K562 (cell line): ENCODE results near the gene CHURC1. TPM values are rescaled to one million over a fixed set of nuclear protein-coding genes. Genes with fewer than 3 reads are reported as not detected.

Source experiments
- ATAC-seq: fragments of 200-7000 bp; cut with Tn5 transposase; 3 replicates; pipeline ENCODE4 v1.9.1; 2020; ENCODE audit warnings: moderate library complexity
- BruUV-seq: library from RNA; stranded (reverse); fragments of 400-500 nt; replicated peaks from 2 replicates; lab custom pipeline; 2021; lab: Mats Ljungman, UMichigan
- CTCF ChIA-PET: fragments of 300-600 bp; formaldehyde crosslinking; extraction: SDS; loops from one replicate; lab custom pipeline; 2021; ENCODE audit warnings: low intra/inter-chr PET ratio; lab: Yijun Ruan, JAX
- POLR2A ChIA-PET: fragments of 300-600, 350-650 bp; sonication (Branson Sonifier 250); formaldehyde crosslinking; extraction: SDS; loops from one replicate; lab custom pipeline; 2021; ENCODE audit warnings: antibody characterized with exemption, inconsistent platforms; lab: Yijun Ruan, JAX
- DNase-seq, 4 experiments: peaks; one replicate each; pipeline versions ENCODE4 v3.0.0 to v3.0.0-alpha.2; 2011 to 2018; ENCODE audit warnings: low spot score in 3 of 4, mixed read lengths in 3 of 4; ENCODE audit errors: extremely low read depth in 1 of 4
- FAIRE-seq: peaks from 2 replicates; lab custom pipeline; 2011; peaks lifted over from hg19 to GRCh38; lab: Jason Lieb, UNC
- H2AFZ ChIP-seq: 2 replicates; pipeline ENCODE4 v1.6.0; 2011; ENCODE audit warnings: low read depth, low read length, control low read depth, inconsistent platforms
- H3K27ac ChIP-seq: fragments of 200-600 bp; 3 replicates; pipeline ENCODE4 v1.8.0; 2011; ENCODE audit warnings: low read depth, mild to moderate bottlenecking, control low read depth, inconsistent platforms, low read length, moderate library complexity, mixed read lengths; ENCODE audit errors: extremely low read depth
- H3K27me3 ChIP-seq, 2 experiments: fragments of 300-600 bp in 1 of 2; 2 replicates in 1 of 2; 3 replicates in 1 of 2; pipeline versions ENCODE4 v1.6.0 to v1.8.0; 2011; ENCODE audit warnings: inconsistent platforms in 2 of 2, low read length in 2 of 2, mild to moderate bottlenecking in 1 of 2, mixed read lengths in 1 of 2, moderate library complexity in 1 of 2; ENCODE audit not compliant: control insufficient read depth in 2 of 2, insufficient read depth in 2 of 2
- H3K36me3 ChIP-seq: fragments of 300-600 bp; 3 replicates; pipeline ENCODE4 v1.8.0; 2011; ENCODE audit warnings: mild to moderate bottlenecking, low read length, inconsistent platforms; ENCODE audit not compliant: control insufficient read depth, insufficient read depth
- H3K4me1 ChIP-seq, 2 experiments: fragments of 200-600 bp in 1 of 2; replicated peaks in 1 of 2; 2 replicates in 1 of 2; 3 replicates in 1 of 2; pipeline versions ENCODE4 v1.5.1 to v1.8.0; 2011; ENCODE audit warnings: inconsistent platforms in 2 of 2, low read length in 2 of 2, mild to moderate bottlenecking in 1 of 2, mixed read lengths in 1 of 2, moderate library complexity in 1 of 2; ENCODE audit not compliant: control insufficient read depth in 2 of 2, insufficient read depth in 2 of 2
- H3K4me2 ChIP-seq: 2 replicates; pipeline ENCODE4 v1.6.1; 2011; ENCODE audit warnings: low read length, control low read depth, inconsistent platforms, mixed read lengths; ENCODE audit not compliant: insufficient read depth
- H3K4me3 ChIP-seq: fragments of 200-600 bp; sonication (generic), shearing (Covaris generic); 2 replicates; pipeline ENCODE4 v1.5.1; 2016; ENCODE audit warnings: control low read depth, inconsistent platforms
- H3K79me2 ChIP-seq: fragments of 200-600 bp; 3 replicates; pipeline ENCODE4 v1.8.0; 2011; ENCODE audit warnings: low read length, inconsistent platforms; ENCODE audit not compliant: control insufficient read depth, insufficient read depth
- H3K9ac ChIP-seq, 2 experiments: 2 replicates each; pipeline versions ENCODE4 v1.6.0 to v1.6.1; 2011; ENCODE audit warnings: low read depth in 2 of 2, low read length in 2 of 2, control low read depth in 1 of 2, inconsistent platforms in 1 of 2, mild to moderate bottlenecking in 1 of 2, mixed read lengths in 1 of 2; ENCODE audit not compliant: insufficient read depth in 1 of 2
- H3K9me1 ChIP-seq: one replicate; pipeline ENCODE4 v1.6.0; 2011; ENCODE audit warnings: inconsistent platforms, mild to moderate bottlenecking, low read length, moderate library complexity; ENCODE audit not compliant: control insufficient read depth, insufficient read depth
- H3K9me3 ChIP-seq: replicated peaks from 2 replicates; pipeline ENCODE4 v1.5.1; 2011; ENCODE audit warnings: low read depth, low read length, inconsistent platforms; ENCODE audit not compliant: control insufficient read depth, insufficient read depth
- H4K20me1 ChIP-seq: replicated peaks from 2 replicates; pipeline ENCODE4 v1.6.1; 2011; ENCODE audit warnings: low read length, inconsistent platforms, mixed read lengths; ENCODE audit not compliant: control insufficient read depth, insufficient read depth
- MAFG ChIP-seq: fragments of 450-650 bp; conservative IDR thresholded peaks from 2 replicates; pipeline ENCODE4 v1.6.1; 2016; ENCODE audit warnings: missing genetic modification characterization, missing compliant biosample characterization
- NBN ChIP-seq: fragments of 450-650 bp; IDR thresholded peaks from 2 replicates; pipeline ENCODE4 v1.6.1; 2016; ENCODE audit warnings: low read depth, mild to moderate bottlenecking
- NCOA1 ChIP-seq: fragments of 450-650 bp; IDR thresholded peaks from 2 replicates; pipeline ENCODE4 v1.6.1; 2016; ENCODE audit warnings: low read depth
- NFE2 ChIP-seq: IDR thresholded peaks from 2 replicates; pipeline ENCODE4 v1.6.1; 2014; ENCODE audit warnings: antibody characterized with exemption, low read depth
- NFE2L1 ChIP-seq: fragments of 450-650 bp; IDR thresholded peaks from 2 replicates; pipeline ENCODE4 v1.6.1; 2016; ENCODE audit warnings: missing genetic modification characterization, low read depth, mild to moderate bottlenecking, missing compliant biosample characterization, moderate library complexity, borderline replicate concordance
- PHF20 ChIP-seq: fragments of 450-650 bp; IDR thresholded peaks from 2 replicates; pipeline ENCODE4 v1.6.1; 2018; ENCODE audit not compliant: partially characterized antibody
- RFX1 ChIP-seq: fragments of 450-650 bp; IDR thresholded peaks from 2 replicates; pipeline ENCODE4 v1.6.1; 2016; ENCODE audit warnings: mild to moderate bottlenecking, moderate library complexity
- SREBF2 ChIP-seq: sonication (generic); formaldehyde crosslinking; IDR thresholded peaks from 2 replicates; pipeline ENCODE4 v1.4.0; 2020; ENCODE audit warnings: mild to moderate bottlenecking, missing genetic modification reagents
- ZNF184 ChIP-seq: sonication (generic); formaldehyde crosslinking; IDR thresholded peaks from 2 replicates; pipeline ENCODE4 v1.5.0; 2020; ENCODE audit warnings: missing genetic modification reagents
- WGBS: fragments of 100-300 bp; shearing (Covaris generic); methylation state at CpG from one replicate; pipeline ENCODE4 v1.1.6; 2016; ENCODE audit warnings: low coverage, mixed read lengths; ENCODE audit not compliant: insufficient coverage; ENCODE audit errors: missing lambda C conversion rate; 5-methylcytosine and 5-hydroxymethylcytosine counted together
- in situ Hi-C: fragments of 300-500 bp; cut with MboI; formaldehyde crosslinking; loops from 4 replicates; pipeline ENCODE4 v1.15.0; 2018; ENCODE audit warnings: inconsistent platforms, mixed read lengths
- intact Hi-C: fragments of 100-400 bp; cut with micrococcal nuclease; formaldehyde crosslinking; loops from 2 replicates; pipeline ENCODE4 v1.14.2; 2022
- polyA plus RNA-seq, 8 experiments: library from polyadenylated mRNA; depleted of rRNA in 4 of 8; stranded (reverse) in 5 of 8; unstranded in 3 of 8; fragments of >200 nt; fragmentation: Nextera tagmentation in 2 of 8; fragmentation: Illumina TruSeq in 1 of 8; extraction: Ambion mirVana in 2 of 8; extraction: Trizol in 1 of 8; gene quantifications; 2 replicates each; pipeline versions ENCODE4 v1.2.1 to v1.2.3, GENCODE V29; 2011 to 2014; ENCODE audit warnings: inconsistent platforms in 1 of 8, missing spikeins in 1 of 8
- total RNA-seq, 7 experiments: library from RNA; depleted of rRNA in 6 of 7; stranded (reverse); fragments of >200 nt in 6 of 7; fragmentation: Illumina TruSeq in 2 of 7; extraction: Trizol in 2 of 7; gene quantifications; 2 replicates each; pipeline versions ENCODE4 v1.2.1 to v1.2.3, GENCODE V29; 2011 to 2021; ENCODE audit warnings: low replicate concordance in 1 of 7

CHURC1 gene
- total and polyA plus RNA-seq, 9 of the 15 experiments (the other 6 are each of a cell fraction or from before 2014, with no cell fraction given), result 27.3 to 239 (median 45.6) TPM

DNA sequence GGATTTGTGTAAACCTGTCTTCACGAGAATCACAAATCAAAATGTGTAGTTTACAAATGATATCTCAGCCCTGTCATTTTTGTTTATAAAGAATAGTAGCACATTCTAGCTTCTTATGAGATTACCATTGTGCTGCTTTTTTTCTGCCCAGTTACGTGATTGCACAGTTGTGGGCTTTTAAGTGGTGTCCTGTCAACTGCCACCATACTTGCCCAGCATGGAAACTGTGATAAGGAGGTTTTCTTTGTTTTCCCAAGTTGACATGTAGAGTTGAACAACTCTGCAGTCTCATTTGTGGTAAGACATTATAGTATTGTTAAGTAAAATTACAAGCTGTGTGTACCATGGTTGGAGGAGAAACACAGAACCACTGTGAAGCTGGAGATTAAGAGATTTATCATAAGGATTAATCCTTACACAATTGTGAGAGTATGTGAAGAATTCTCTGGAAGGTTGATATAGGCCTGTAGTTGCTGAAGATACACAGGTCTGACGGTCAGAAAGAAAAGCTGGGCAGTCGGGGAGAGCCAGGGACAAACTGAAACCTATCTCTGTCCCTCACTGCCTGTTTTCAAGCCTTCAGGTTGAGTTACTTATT lies 12.2 kb downstream of the CHURC1 start (continued):
- no peak for TF ChIP-seq RFX1
- TF ChIP-seq ZNF184, result no peak
- TF ChIP-seq SREBF2 (CRISPR knock-in tag), result no peak
- TF ChIP-seq NBN, result no peak
- TF ChIP-seq PHF20, result no peak

- H2AFZ ChIP-seq, result no peak overlapping the region
- DNase-seq (no peak), FAIRE-seq (no peak), ATAC-seq (no peak)
- H3K79me2 ChIP-seq, result peaks cover under 1% of the 10 kb centered on the region; the same call in 1 of the 3 replicates
- H3K27ac ChIP-seq, result no peak overlapping the region
- no peaks in the 10 kb centered on the region for H4K20me1 ChIP-seq
- 0 out of 2 replicates have a peak, but pooled peaks have one; percentile 15 for TF ChIP-seq NFE2L1 (tag)
- peak; percentile 46 for TF ChIP-seq MAFG (tag)
- peak; percentile 39; the same call in 1 of the 2 replicates for TF ChIP-seq NFE2
- TF ChIP-seq NCOA1, result no peak
- 90% methylated on average over 3 of the region's 3 CpGs for WGBS
- POLR2A ChIA-PET, result interaction anchor here (0.6 to 2.5 kb wide), 3 partner anchors 10 to 497 kb away, joined by 3 to 10 read pairs (median 5); partner anchors contain the start of gene CHURC1
- H3K9me1 ChIP-seq, result no peaks in the 10 kb centered on the region
- no peaks in the 10 kb centered on the region for H3K4me1 ChIP-seq
- H3K36me3 ChIP-seq, result peaks cover 62% of the 10 kb centered on the region; the same call in 2 of the 3 replicates
- CTCF ChIA-PET, result no interaction called here
- H3K4me2 ChIP-seq, result no peak overlapping the region
- no peaks in the 10 kb centered on the region for H3K27me3 ChIP-seq
- BruUV-seq, result no TSS peak
- H3K9me3 ChIP-seq, result no peaks in the 10 kb centered on the region
- H3K9ac ChIP-seq, result no peak overlapping the region
- intact Hi-C loops, result no loop called here
- no peak overlapping the region for H3K4me3 ChIP-seq
- in situ Hi-C loops, result no loop called here
Observed at GRCh38 chr14:64927031-64927430, 12.8 kb downstream of the CHURC1 start.
